ENCODE measurements around the gene KRT17. TPM values are rescaled to one million over a fixed set of nuclear protein-coding genes. Genes with fewer than 3 reads are reported as not detected.
"Not testable (repeated sequence)": the region's sequence is repeated elsewhere in the genome, so short reads cannot be mapped to it uniquely, and the experiment has no call there.

The KRT17 gene
- total RNA-seq, 1 donor from 2014 or later: 0.46 TPM

DNA sequence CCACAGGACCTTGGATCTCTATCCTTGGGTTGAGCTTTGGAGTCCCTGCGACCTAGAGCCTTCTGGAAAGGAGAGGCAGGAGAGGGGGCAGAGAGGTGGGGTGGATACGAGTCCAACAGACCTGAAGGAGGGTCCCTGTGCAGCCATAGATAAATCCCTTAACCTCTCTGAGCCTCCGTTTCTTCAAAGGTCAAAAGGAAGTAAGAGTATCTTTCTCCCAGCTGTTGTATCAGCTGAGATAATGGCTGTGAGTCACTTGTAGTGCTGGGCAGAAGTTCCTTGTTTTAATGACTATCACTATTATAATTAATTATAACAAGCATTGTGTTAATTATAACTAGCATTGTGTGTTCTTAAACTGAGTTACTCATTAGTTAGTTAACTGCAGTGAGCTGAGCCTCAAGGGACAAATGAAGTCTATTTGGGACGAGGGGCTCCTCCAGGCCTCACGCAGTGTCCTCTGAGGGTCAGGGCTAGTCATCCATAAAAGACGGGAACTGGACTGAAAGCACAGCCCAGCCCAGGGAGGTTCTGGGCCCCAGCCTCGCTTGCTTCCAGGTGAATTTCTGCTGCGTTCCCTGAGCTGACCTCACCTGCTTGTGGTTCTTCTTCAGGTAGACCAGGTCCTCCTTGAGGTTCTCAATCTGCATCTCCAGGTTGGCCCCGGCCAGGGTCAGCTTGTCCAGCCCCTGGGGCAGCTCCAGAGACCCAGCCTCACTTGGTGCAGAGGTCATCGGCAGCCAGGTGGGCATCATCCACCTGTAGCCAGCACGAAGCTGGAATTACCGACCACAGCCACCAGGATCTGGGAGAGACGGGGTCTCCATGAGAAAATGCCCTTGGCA lies 5.7 kb upstream of the KRT17 start:
- no peaks in the 10 kb centered on the region for H3K36me3 Mint-ChIP-seq (ENCODE audit: insufficient read depth)

DNA sequence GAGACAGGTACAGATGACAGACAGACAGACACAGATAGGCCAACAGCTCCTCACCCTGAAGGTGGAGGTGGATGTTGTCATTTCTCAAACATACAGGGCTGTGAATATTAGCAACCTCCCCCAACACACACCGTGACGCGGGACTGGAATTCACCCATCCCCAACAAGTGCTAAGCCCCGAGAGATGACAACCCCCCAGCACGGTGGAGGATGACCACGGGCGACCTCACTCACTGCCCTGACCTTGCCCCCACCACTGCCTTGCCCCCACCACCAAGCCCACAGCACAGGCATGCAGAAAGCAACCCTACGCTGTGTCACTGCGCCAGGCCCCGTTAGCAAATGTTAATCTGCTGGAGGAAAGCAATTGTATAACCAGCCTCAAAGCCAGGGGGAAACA lies 4.9 kb upstream of the KRT17 start:
- H3K9me3 Mint-ChIP-seq (ENCODE audit: low read depth): no peaks in the 10 kb centered on the region
- H3K27ac Mint-ChIP-seq: no peak overlapping the region
- TF ChIP-seq, protein P1, sequence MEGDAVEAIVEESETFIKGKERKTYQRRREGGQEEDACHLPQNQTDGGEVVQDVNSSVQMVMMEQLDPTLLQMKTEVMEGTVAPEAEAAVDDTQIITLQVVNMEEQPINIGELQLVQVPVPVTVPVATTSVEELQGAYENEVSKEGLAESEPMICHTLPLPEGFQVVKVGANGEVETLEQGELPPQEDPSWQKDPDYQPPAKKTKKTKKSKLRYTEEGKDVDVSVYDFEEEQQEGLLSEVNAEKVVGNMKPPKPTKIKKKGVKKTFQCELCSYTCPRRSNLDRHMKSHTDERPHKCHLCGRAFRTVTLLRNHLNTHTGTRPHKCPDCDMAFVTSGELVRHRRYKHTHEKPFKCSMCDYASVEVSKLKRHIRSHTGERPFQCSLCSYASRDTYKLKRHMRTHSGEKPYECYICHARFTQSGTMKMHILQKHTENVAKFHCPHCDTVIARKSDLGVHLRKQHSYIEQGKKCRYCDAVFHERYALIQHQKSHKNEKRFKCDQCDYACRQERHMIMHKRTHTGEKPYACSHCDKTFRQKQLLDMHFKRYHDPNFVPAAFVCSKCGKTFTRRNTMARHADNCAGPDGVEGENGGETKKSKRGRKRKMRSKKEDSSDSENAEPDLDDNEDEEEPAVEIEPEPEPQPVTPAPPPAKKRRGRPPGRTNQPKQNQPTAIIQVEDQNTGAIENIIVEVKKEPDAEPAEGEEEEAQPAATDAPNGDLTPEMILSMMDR (IDR thresholded peaks at IDR 0.05; ENCODE audit: unreplicated experiment): no peak

More for the DNA sequence above, 5.7 kb upstream of the KRT17 start:
- no peak for DNase-seq (ENCODE audit: low spot score, unreplicated experiment)
- TF ChIP-seq, protein P1 (IDR thresholded peaks at IDR 0.05; ENCODE audit: unreplicated experiment): no peak
- H3K9me3 Mint-ChIP-seq (ENCODE audit: low read depth): no peaks in the 10 kb centered on the region
- H3K27me3 Mint-ChIP-seq: peaks cover 10% of the 10 kb centered on the region
- H3K4me1 Mint-ChIP-seq (ENCODE audit: low read depth): peaks cover 1% of the 10 kb centered on the region
- H3K27ac Mint-ChIP-seq: no peak overlapping the region
- H3K4me3 Mint-ChIP-seq (ENCODE audit: low read depth): no peak overlapping the region

DNA sequence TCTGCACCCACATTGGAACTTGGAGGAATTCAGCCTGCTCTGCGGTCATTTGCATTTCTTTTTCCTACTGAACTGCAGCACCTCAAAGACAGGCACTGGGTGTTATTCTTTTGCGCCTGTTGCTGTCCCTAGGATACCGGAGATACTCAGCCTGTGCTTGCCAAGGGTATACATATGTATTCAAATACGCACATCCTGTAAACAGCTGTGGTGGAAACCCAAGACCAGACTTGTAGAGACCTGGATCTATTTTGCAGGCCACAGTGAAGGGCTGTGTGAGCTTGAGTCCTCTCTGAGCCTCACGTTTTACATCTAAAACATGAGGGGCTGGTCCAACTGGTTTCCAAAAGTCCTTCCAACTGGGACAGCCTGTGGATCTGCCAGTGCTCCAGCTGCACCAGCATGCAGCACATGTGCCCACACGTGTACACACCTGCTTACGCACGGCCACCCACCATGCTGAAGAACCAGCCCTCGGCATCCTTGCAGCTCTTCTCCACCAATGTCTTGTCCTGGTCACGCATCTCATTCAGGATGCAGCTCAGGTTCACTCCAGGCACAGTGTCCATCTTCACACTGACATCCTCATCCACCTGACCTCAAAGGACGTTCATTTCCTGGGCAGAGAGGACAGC lies 4.4 kb upstream of the KRT17 start:
- H3K36me3 Mint-ChIP-seq (ENCODE audit: insufficient read depth); H3K9me3 Mint-ChIP-seq (ENCODE audit: low read depth); H3K27ac Mint-ChIP-seq; H3K4me1 Mint-ChIP-seq (ENCODE audit: low read depth); H3K4me3 Mint-ChIP-seq (ENCODE audit: low read depth); DNase-seq (ENCODE audit: low spot score, unreplicated experiment): not testable (repeated sequence)
- H3K27me3 Mint-ChIP-seq: peaks cover 10% of the 10 kb centered on the region

More for the DNA sequence above, 4.9 kb upstream of the KRT17 start:
- DNase-seq (ENCODE audit: low spot score, unreplicated experiment): no peak
- no peaks in the 10 kb centered on the region for H3K36me3 Mint-ChIP-seq (ENCODE audit: insufficient read depth)
- H3K4me1 Mint-ChIP-seq (ENCODE audit: low read depth): no peaks in the 10 kb centered on the region
- H3K27me3 Mint-ChIP-seq: peaks cover 10% of the 10 kb centered on the region
- H3K4me3 Mint-ChIP-seq (ENCODE audit: low read depth): no peak overlapping the region

DNA sequence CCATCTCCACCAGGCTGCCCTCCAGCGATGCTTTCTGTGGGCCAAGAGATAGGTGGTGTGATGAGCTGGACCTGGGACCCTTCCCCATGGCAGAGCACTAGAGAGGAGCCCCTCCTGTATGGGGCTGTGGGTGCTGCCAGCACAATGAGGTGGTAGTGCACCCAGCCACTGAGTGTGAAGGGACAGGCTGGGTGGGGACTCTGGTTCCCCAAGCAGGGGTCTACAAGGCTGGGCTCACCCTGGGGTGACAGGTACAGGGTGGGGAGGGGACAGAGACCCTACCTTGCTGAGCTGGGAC lies 3.6 kb upstream of the KRT17 start:
- H3K4me1 Mint-ChIP-seq (ENCODE audit: low read depth); H3K27ac Mint-ChIP-seq; H3K36me3 Mint-ChIP-seq (ENCODE audit: insufficient read depth): not testable (repeated sequence)

DNA sequence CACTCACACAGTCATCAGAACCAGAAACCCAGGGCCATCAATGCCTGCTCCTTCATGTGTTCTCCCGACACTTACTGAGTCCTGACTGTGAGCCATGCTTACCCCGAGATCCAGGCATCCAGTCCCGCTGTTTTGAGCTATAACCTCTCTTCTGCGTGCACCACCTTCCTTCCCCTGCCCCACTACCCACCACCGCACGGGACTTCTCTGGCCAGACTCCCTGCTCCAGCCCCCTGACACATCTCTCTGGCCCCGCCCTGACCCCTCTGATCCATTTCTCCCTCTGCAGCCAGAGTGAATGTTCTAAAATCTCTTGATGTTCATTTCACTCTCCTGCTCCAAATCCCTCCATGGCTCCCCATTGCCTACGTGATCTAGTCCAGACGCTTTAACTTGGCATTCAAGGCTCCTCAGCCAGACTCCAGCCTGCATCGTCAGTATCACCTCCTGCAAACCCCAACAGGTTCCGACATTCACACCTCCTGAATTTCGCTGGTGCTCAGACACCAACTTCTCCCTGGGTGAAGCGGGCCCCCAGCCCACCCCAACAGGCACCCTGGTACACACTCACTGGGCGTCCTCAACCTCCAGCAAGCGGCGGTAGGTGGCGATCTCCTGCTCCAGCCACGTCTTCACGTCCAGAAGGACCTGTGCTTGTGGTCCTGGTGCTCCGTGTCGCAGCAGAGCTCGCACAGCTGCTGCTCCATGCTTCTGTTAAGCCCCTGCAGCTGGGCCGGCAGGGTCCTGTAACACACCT lies 3.1 kb upstream of the KRT17 start:
- no peaks in the 10 kb centered on the region for H3K9me3 Mint-ChIP-seq (ENCODE audit: low read depth)
- no peak for DNase-seq (ENCODE audit: low spot score, unreplicated experiment)
- no peak overlapping the region for H3K4me3 Mint-ChIP-seq (ENCODE audit: low read depth)
- H3K36me3 Mint-ChIP-seq (ENCODE audit: insufficient read depth): no peaks in the 10 kb centered on the region
- no peaks in the 10 kb centered on the region for H3K4me1 Mint-ChIP-seq (ENCODE audit: low read depth)
- peaks cover 10% of the 10 kb centered on the region for H3K27me3 Mint-ChIP-seq
- no peak overlapping the region for H3K27ac Mint-ChIP-seq
- TF ChIP-seq, protein P1 (IDR thresholded peaks at IDR 0.05; ENCODE audit: unreplicated experiment): no peak

More for the DNA sequence above, 3.6 kb upstream of the KRT17 start:
- H3K4me3 Mint-ChIP-seq (ENCODE audit: low read depth); H3K9me3 Mint-ChIP-seq (ENCODE audit: low read depth); DNase-seq (ENCODE audit: low spot score, unreplicated experiment): not testable (repeated sequence)
- H3K27me3 Mint-ChIP-seq: peaks cover 10% of the 10 kb centered on the region

DNA sequence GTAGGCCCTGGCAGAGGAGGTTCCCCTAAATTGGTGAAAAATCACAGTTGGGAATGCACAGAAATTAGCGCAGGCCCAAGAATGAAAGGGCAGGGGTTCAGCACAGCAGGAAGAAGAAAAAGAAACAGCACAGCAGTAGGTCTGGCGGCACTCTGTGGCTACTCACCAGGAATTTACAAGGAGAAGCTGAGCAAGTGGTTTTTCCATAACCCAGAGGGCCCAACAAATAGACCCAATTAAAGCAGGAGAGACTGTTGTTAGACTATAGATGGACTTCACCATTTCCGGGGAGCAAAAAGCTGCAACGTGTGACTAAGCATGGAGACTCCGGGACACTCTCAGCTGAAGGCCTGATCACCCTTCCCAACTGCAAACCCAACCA lies 2.5 kb upstream of the KRT17 start:
- not testable (repeated sequence) for H3K27ac Mint-ChIP-seq; H3K36me3 Mint-ChIP-seq (ENCODE audit: insufficient read depth); H3K4me1 Mint-ChIP-seq (ENCODE audit: low read depth); H3K9me3 Mint-ChIP-seq (ENCODE audit: low read depth); H3K4me3 Mint-ChIP-seq (ENCODE audit: low read depth); DNase-seq (ENCODE audit: low spot score, unreplicated experiment)
- peaks cover 10% of the 10 kb centered on the region for H3K27me3 Mint-ChIP-seq

DNA sequence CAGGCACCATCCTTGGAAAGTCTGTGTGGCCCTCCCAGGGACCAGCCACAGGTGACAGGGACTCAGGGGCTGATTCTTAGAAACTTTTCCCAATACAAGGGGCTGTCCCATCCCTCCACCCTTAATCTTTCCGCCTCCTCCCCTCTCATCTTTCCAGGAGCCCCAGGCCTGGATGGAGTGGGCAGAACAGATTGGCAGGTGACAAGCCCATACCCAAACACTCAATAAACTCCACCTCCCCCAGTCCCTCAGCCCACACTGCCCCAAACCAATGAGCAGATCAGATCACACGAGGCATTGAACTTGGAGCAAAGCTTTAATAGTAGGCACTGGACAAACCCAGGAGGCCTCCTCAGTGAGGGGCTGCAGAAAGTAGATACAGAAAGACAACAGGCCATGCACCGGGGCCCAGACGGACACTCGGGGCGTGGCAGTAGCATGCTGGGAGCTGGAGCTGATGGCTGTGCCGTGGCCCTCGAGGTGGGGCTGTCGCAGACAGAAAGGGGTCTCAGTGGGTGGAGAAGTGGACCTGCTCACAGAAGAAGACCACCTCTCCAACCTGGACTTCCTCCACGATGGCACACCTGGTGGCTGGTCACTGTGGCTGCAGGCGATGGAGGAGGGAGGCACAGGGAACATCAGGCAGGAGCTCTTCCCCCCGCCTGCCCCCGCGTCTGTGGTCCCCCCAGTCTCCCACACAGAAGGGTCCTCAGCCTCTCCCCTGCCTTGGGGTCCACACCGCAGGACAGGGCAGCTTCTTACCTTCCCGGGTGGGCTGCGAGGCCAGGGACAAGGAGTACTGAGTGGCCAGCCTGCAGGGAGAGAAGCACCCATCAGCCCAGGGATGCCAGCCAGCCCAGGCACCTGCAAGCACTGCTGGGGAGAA lies 1.9 kb upstream of the KRT17 start:
- not testable (repeated sequence) for DNase-seq (ENCODE audit: low spot score, unreplicated experiment); H3K9me3 Mint-ChIP-seq (ENCODE audit: low read depth); H3K4me3 Mint-ChIP-seq (ENCODE audit: low read depth); H3K4me1 Mint-ChIP-seq (ENCODE audit: low read depth); H3K36me3 Mint-ChIP-seq (ENCODE audit: insufficient read depth)
- Mint-ChIP-seq H3K27me3 (peaks cover 10% of the 10 kb centered on the region), H3K27ac (peak overlapping the region; percentile 45)

Measured in progenitor cell of endocrine pancreas (in vitro differentiated cells).